GM12878 (cell line): Measurements from ENCODE around the gene TBX15. TPM values are rescaled to one million over a fixed set of nuclear protein-coding genes. Genes with fewer than 3 reads are reported as not detected.

Source experiments
- ATAC-seq: fragments of 200-7000 bp; cut with Tn5 transposase; 3 replicates; pipeline ENCODE4 v1.9.1; 2020; ENCODE audit warnings: mild to moderate bottlenecking, moderate library complexity
- BruUV-seq: library from RNA; stranded (reverse); fragments of 400-500 nt; replicated peaks from 2 replicates; lab custom pipeline; 2021; lab: Mats Ljungman, UMichigan
- CTCF ChIA-PET: fragments of 300-600 bp; sonication (Branson Sonifier 250); formaldehyde crosslinking; extraction: SDS; loops from one replicate; lab custom pipeline; 2021; ENCODE audit warnings: inconsistent platforms; lab: Yijun Ruan, JAX
- POLR2A ChIA-PET: fragments of 350-600 bp; formaldehyde crosslinking; extraction: SDS; loops from one replicate; lab custom pipeline; 2021; ENCODE audit warnings: inconsistent platforms; lab: Charles Lee
- RAD21 ChIA-PET: fragments of 300-600 bp; sonication (Branson Sonifier 250); formaldehyde crosslinking; loops from one replicate; lab custom pipeline; 2023; ENCODE audit warnings: antibody characterized with exemption; ENCODE audit not compliant: unreplicated experiment; lab: Charles Lee
- SMC1A ChIA-PET: fragments of 300-600 bp; sonication (Branson Sonifier 250); formaldehyde crosslinking; loops from one replicate; lab custom pipeline; 2023; ENCODE audit not compliant: unreplicated experiment, uncharacterized antibody; lab: Charles Lee
- DNase-seq: peaks from one replicate; pipeline ENCODE4 v3.0.0-alpha.2; 2011; ENCODE audit warnings: low read depth, low spot score
- FAIRE-seq: peaks from 3 replicates; lab custom pipeline; 2011; peaks lifted over from hg19 to GRCh38; lab: Jason Lieb, UNC
- H2AFZ ChIP-seq: 2 replicates; pipeline ENCODE4 v1.6.0; 2011; ENCODE audit warnings: low read depth, low read length, control low read depth; ENCODE audit not compliant: control insufficient read depth
- H3K27ac ChIP-seq: 2 replicates; pipeline ENCODE4 v1.5.1; 2011; ENCODE audit warnings: control low read depth; ENCODE audit not compliant: control insufficient read depth, insufficient read depth
- H3K27me3 ChIP-seq, 2 experiments: replicated peaks in 1 of 2; 2 replicates each; pipeline versions ENCODE4 v1.6.0 to v1.6.1; 2011; ENCODE audit warnings: low read length in 1 of 2; ENCODE audit not compliant: control insufficient read depth in 2 of 2, insufficient read depth in 2 of 2
- H3K36me3 ChIP-seq, 2 experiments: 2 replicates each; pipeline ENCODE4 v1.5.1; 2011; ENCODE audit warnings: low read length in 1 of 2; ENCODE audit not compliant: control insufficient read depth in 2 of 2, insufficient read depth in 2 of 2
- H3K4me1 ChIP-seq: 2 replicates; pipeline ENCODE4 v1.6.1; 2011; ENCODE audit warnings: mild to moderate bottlenecking, low read length, moderate library complexity, mixed read lengths; ENCODE audit not compliant: control insufficient read depth, insufficient read depth
- H3K4me2 ChIP-seq: 2 replicates; pipeline ENCODE4 v1.6.0; 2011; ENCODE audit warnings: control low read depth; ENCODE audit not compliant: control insufficient read depth, insufficient read depth
- H3K4me3 ChIP-seq: fragments of 200-600 bp; sonication (generic); 2 replicates; pipeline ENCODE4 v1.5.1; 2016
- H3K79me2 ChIP-seq: 2 replicates; pipeline ENCODE4 v1.6.0; 2011; ENCODE audit warnings: low read length; ENCODE audit not compliant: control insufficient read depth, insufficient read depth
- H3K9ac ChIP-seq: 2 replicates; pipeline ENCODE4 v1.8.0; 2011; ENCODE audit warnings: low read length, control low read depth, mixed read lengths; ENCODE audit not compliant: control insufficient read depth, insufficient read depth
- H3K9me3 ChIP-seq: replicated peaks from 3 replicates; pipeline ENCODE4 v1.5.1; 2011; ENCODE audit warnings: mild to moderate bottlenecking, low read length; ENCODE audit not compliant: control insufficient read depth, insufficient read depth
- H4K20me1 ChIP-seq: 2 replicates; pipeline ENCODE4 v1.6.0; 2011; ENCODE audit not compliant: control insufficient read depth, insufficient read depth
- ATF7 ChIP-seq: fragments of 450-650 bp; IDR thresholded peaks from 2 replicates; pipeline ENCODE4 v1.6.1; 2016; ENCODE audit warnings: low read depth, mild to moderate bottlenecking
- CBX3 ChIP-seq: fragments of 200-600 bp; sonication (generic); IDR thresholded peaks from 2 replicates; pipeline ENCODE4 v1.6.1; 2016; ENCODE audit warnings: low read depth, borderline replicate concordance
- FOXK2 ChIP-seq: fragments of 450-650 bp; IDR thresholded peaks from 2 replicates; pipeline ENCODE4 v1.6.1; 2017; ENCODE audit warnings: mild to moderate bottlenecking, moderate library complexity
- NFYA ChIP-seq: IDR thresholded peaks from 2 replicates; pipeline ENCODE4 v1.6.1; 2011; ENCODE audit warnings: low read depth, mild to moderate bottlenecking, low read length, improper control_type of control experiment, borderline replicate concordance
- NFYB ChIP-seq: IDR thresholded peaks from 2 replicates; pipeline ENCODE4 v1.6.1; 2011; ENCODE audit warnings: low read depth, mild to moderate bottlenecking, low read length, improper control_type of control experiment, moderate library complexity; ENCODE audit not compliant: insufficient read depth
- PAX8 ChIP-seq: fragments of 450-650 bp; IDR thresholded peaks from 2 replicates; pipeline ENCODE4 v1.6.1; 2017; ENCODE audit warnings: mild to moderate bottlenecking, moderate library complexity
- POLR2AphosphoS5 ChIP-seq: IDR thresholded peaks from 2 replicates; pipeline ENCODE4 v1.6.1; 2011; ENCODE audit warnings: mild to moderate bottlenecking, low read length, inconsistent platforms
- RB1 ChIP-seq: fragments of 450-650 bp; formaldehyde crosslinking; IDR thresholded peaks from 2 replicates; pipeline ENCODE4 v1.6.1; 2017; ENCODE audit warnings: mild to moderate bottlenecking, borderline replicate concordance
- RELB ChIP-seq: fragments of 450-650 bp; IDR thresholded peaks from 2 replicates; pipeline ENCODE4 v1.6.1; 2017; ENCODE audit warnings: low read depth, mild to moderate bottlenecking, moderate library complexity
- SMC3 ChIP-seq: IDR thresholded peaks from 2 replicates; pipeline ENCODE4 v1.6.1; 2011; ENCODE audit warnings: low read length, improper control_type of control experiment, borderline replicate concordance
- SREBF1 ChIP-seq: IDR thresholded peaks from 2 replicates; pipeline ENCODE4 v1.6.1; 2012; ENCODE audit warnings: mild to moderate bottlenecking, low read length
- STAT3 ChIP-seq: IDR thresholded peaks from 2 replicates; pipeline ENCODE4 v1.6.1; 2011; ENCODE audit warnings: low read depth, low read length, improper control_type of control experiment
- WGBS: methylation state at CpG from one replicate; pipeline ENCODE4 v1.1.6; 2016; ENCODE audit warnings: low lambda C conversion rate; ENCODE audit not compliant: insufficient replicate concordance, insufficient coverage; ENCODE audit errors: missing lambda C conversion rate; 5-methylcytosine and 5-hydroxymethylcytosine counted together
- in situ Hi-C: fragments of 300-500 bp; cut with MboI; formaldehyde crosslinking; loops from 9 replicates; pipeline ENCODE4 v1.14.3; 2018; ENCODE audit warnings: mixed read lengths
- intact Hi-C: fragments of 100-400 bp; cut with micrococcal nuclease; formaldehyde crosslinking; loops from one replicate; pipeline ENCODE4 v1.14.2; 2022; ENCODE audit not compliant: unreplicated experiment
- polyA plus RNA-seq, 11 experiments: library from polyadenylated mRNA; depleted of rRNA in 4 of 11; unstranded in 6 of 11; stranded (reverse) in 5 of 11; fragments of >200 nt; fragmentation: Nextera tagmentation in 4 of 11; fragmentation: Illumina TruSeq in 1 of 11; extraction: Ambion mirVana in 4 of 11; extraction: Trizol in 1 of 11; gene quantifications; 1 replicate in 1 of 11; 2 replicates in 10 of 11; pipeline versions ENCODE4 v1.2.1 to v1.2.3, GENCODE V29; 2011 to 2016; ENCODE audit warnings: inconsistent platforms in 2 of 11, missing spikeins in 2 of 11, low read depth in 1 of 11
- total RNA-seq, 4 experiments: library from RNA; depleted of rRNA in 3 of 4; stranded (reverse); fragments of >200 nt in 3 of 4; fragmentation: Illumina TruSeq in 1 of 4; extraction: Trizol in 1 of 4; gene quantifications; 2 replicates each; pipeline versions ENCODE4 v1.2.1 to v1.2.3, GENCODE V29; 2013 to 2021
- TF ChIP-seq, protein P1 (sequence below): fragments of 450-650 bp; IDR thresholded peaks from 2 replicates; pipeline ENCODE4 v1.6.1; 2016; ENCODE audit warnings: mild to moderate bottlenecking, moderate library complexity, borderline replicate concordance

The TBX15 gene
- total and polyA plus RNA-seq, 10 of the 15 experiments (the other 5 are each of a cell fraction or from before 2014, with no cell fraction given) = 0.64 to 9.4 (median 0.99) TPM

DNA sequence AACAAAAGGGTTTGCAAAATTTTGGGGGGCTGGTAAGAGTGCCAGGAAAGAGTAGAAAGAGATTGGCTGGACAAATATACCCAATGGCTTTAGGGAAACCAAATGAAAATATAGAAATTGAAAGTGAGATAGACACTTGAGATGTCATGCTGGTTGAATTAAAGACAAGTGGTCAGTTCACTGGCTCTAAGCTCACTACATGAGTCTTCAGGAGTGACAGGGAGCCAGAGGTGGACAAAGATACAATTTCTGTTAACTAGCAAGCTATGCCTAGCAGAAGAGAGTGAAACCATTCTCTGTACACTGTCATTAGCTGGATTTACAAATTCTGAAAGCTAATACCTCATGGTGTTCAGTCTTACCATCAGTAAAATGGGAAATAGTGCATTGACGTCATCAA, 82.5 kb downstream of the TBX15 start:
- BruUV-seq = no TSS peak
- H3K4me1 ChIP-seq = no peaks in the 10 kb centered on the region
- H4K20me1 ChIP-seq = no peaks in the 10 kb centered on the region
- no peaks in the 10 kb centered on the region for H3K79me2 ChIP-seq
- no peak overlapping the region for H3K9ac ChIP-seq
- H3K4me3 ChIP-seq = no peak overlapping the region
- FAIRE-seq = no peak
- RAD21 ChIA-PET = interaction anchor here (0.6 kb wide), 1 partner anchor 33 kb away, joined by 3 read pairs; no protein-coding TSS in a partner anchor
- TF ChIP-seq RB1 (no peak), NFYA (no peak), RELB (no peak), ATF7 (peak; percentile 20; the same call in 1 of the 2 replicates), STAT3 (no peak)
- TF ChIP-seq, all 136 proteins: peak for 1
- ChIA-PET CTCF (interaction anchor here (0.6 to 1.6 kb wide), 4 partner anchors 9 to 145 kb away, joined by 3 to 6 read pairs (median 4); no protein-coding TSS in a partner anchor), SMC1A (interaction anchor here (1.0 to 1.5 kb wide), 6 partner anchors 8 to 155 kb away, joined by 3 to 5 read pairs (median 4); no protein-coding TSS in a partner anchor), POLR2A (no interaction called here)
- WGBS = 30% methylated on average over 1 of the region's 1 CpG
- Histone ChIP-seq H3K27ac (no peak overlapping the region), H3K27me3 (no peaks in the 10 kb centered on the region), H3K9me3 (no peaks in the 10 kb centered on the region), H2AFZ (no peak overlapping the region), H3K36me3 (no peaks in the 10 kb centered on the region), H3K4me2 (no peak overlapping the region)
- DNase-seq = no peak
- peak; percentile 72 for ATAC-seq
- intact Hi-C loops (no loop called here), in situ Hi-C loops (no loop called here)

DNA sequence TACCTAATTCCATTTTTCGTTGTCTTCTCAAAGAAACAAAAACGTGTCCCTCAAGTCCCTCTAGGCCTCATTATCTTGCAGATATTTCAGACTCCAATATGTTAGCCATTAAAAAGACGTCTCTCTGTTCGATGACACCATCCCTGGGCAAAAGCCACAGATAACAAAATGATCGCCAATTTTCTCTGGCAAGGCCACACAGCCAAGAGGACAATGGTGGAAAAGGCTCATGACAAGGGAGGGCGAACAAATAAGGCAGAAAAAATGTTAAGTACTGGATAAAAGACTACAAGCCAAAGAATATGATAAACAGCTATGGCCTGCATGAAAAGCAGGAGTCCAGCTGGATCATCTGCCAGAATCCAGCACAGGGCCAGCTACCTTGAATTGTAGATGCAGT, 82.9 kb downstream of the TBX15 start:
- intact Hi-C loops = no loop called here
- RAD21 ChIA-PET = interaction anchor here (0.6 kb wide), 1 partner anchor 32 kb away, joined by 3 read pairs; no protein-coding TSS in a partner anchor
- TF ChIP-seq POLR2AphosphoS5 (no peak), FOXK2 (no peak), SMC3 (no peak), CBX3 (no peak), SREBF1 (no peak), PAX8 (no peak), NFYB (no peak)
- TF ChIP-seq, protein P1, sequence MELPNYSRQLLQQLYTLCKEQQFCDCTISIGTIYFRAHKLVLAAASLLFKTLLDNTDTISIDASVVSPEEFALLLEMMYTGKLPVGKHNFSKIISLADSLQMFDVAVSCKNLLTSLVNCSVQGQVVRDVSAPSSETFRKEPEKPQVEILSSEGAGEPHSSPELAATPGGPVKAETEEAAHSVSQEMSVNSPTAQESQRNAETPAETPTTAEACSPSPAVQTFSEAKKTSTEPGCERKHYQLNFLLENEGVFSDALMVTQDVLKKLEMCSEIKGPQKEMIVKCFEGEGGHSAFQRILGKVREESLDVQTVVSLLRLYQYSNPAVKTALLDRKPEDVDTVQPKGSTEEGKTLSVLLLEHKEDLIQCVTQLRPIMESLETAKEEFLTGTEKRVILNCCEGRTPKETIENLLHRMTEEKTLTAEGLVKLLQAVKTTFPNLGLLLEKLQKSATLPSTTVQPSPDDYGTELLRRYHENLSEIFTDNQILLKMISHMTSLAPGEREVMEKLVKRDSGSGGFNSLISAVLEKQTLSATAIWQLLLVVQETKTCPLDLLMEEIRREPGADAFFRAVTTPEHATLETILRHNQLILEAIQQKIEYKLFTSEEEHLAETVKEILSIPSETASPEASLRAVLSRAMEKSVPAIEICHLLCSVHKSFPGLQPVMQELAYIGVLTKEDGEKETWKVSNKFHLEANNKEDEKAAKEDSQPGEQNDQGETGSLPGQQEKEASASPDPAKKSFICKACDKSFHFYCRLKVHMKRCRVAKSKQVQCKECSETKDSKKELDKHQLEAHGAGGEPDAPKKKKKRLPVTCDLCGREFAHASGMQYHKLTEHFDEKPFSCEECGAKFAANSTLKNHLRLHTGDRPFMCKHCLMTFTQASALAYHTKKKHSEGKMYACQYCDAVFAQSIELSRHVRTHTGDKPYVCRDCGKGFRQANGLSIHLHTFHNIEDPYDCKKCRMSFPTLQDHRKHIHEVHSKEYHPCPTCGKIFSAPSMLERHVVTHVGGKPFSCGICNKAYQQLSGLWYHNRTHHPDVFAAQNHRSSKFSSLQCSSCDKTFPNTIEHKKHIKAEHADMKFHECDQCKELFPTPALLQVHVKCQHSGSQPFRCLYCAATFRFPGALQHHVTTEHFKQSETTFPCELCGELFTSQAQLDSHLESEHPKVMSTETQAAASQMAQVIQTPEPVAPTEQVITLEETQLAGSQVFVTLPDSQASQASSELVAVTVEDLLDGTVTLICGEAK = no peak

More for the DNA sequence above, 82.9 kb downstream of the TBX15 start:
- no peaks in the 10 kb centered on the region for H3K36me3 ChIP-seq
- ChIA-PET SMC1A (interaction anchor here (1.0 to 1.5 kb wide), 4 partner anchors 10 to 155 kb away, joined by 3 to 5 read pairs (median 4); no protein-coding TSS in a partner anchor), CTCF (interaction anchor here (1.0 to 1.6 kb wide), 3 partner anchors 10 to 103 kb away, joined by 3 to 6 read pairs (median 4); no protein-coding TSS in a partner anchor), POLR2A (no interaction called here)
- WGBS = 4% methylated on average over 6 of the region's 6 CpGs
- H3K4me2 ChIP-seq = no peak overlapping the region
- no peak overlapping the region for H2AFZ ChIP-seq
- FAIRE-seq = no peak
- no peaks in the 10 kb centered on the region for H4K20me1 ChIP-seq
- no peaks in the 10 kb centered on the region for H3K27me3 ChIP-seq
- H3K9me3 ChIP-seq = no peaks in the 10 kb centered on the region
- DNase-seq = no peak
- H3K4me3 ChIP-seq = no peak overlapping the region
- no peak overlapping the region for H3K9ac ChIP-seq
- H3K79me2 ChIP-seq = no peaks in the 10 kb centered on the region
- in situ Hi-C loops = no loop called here
- no peak overlapping the region for H3K27ac ChIP-seq
- BruUV-seq = no TSS peak
- no peaks in the 10 kb centered on the region for H3K4me1 ChIP-seq
- no peak; the same call in 2 of the 3 replicates for ATAC-seq
